GM18867 (cell line): Measurements from ENCODE around the gene GJA9.

Experiments used
- ATAC-seq: cut with Tn5 transposase; IDR thresholded peaks from one replicate; pipeline ENCODE4 v1.9.1; 2021; ENCODE audit warnings: mild to moderate bottlenecking, moderate library complexity; ENCODE audit not compliant: unreplicated experiment

Gene GJA9

GRCh38 chr1:38832370-38832734 is 49.0 kb downstream of the GJA9 start:
- ATAC-seq, result no peak

GRCh38 chr1:38831731-38832369 is 49.5 kb downstream of the GJA9 start:
- no peak for ATAC-seq

GRCh38 chr1:38829368-38829767 is 52.0 kb downstream of the GJA9 start:
- ATAC-seq, result no peak

- ATAC-seq, result no peak
These were observed 54.1 kb downstream of the GJA9 start for GRCh38 chr1:38827318-38827717.

- no peak for ATAC-seq
These were observed 54.5 kb downstream of the GJA9 start for GRCh38 chr1:38826886-38827285.

- no peak for ATAC-seq
These were observed 55.1 kb downstream of the GJA9 start for GRCh38 chr1:38826262-38826661.
